T47D (cell line): ENCODE data around the gene RIF1.

ENCODE experiments used
- DNase-seq, 2 experiments: peaks; one replicate each; pipeline versions ENCODE4 v3.0.0 to v3.0.0-alpha.2; 2011 to 2012; ENCODE audit warnings: low read depth in 1 of 2, low spot score in 1 of 2
- JUND ChIP-seq: IDR thresholded peaks from 2 replicates; pipeline ENCODE4 v1.6.1; 2012; ENCODE audit warnings: low read depth
- in situ Hi-C: cut with HindIII; loops from 2 replicates; pipeline ENCODE4 v1.10.0; 2016; ENCODE audit warnings: low sequenced_read_pairs, low pct_unique_long_range_greater_than_20kb

RIF1 gene

DNA sequence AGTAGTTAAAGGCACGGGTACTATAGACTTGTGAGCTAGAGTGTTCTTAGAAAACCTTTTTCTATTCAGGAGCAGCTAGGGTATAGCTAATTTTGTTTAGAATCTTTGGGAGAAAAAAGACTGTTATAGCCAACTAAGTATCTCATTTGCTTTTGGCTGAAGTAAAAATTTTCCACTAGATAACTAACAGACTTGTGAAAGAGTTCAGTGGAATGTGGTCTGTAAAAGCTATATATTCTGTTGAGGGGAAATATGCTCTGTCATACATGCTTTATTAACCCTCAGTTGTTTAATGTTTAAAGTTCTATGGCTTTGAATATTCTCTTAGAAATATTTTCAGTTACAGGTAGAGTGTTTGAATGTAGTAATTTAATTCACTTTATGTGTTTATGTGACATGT lies 49.7 kb downstream of the RIF1 start:
- no peak for TF ChIP-seq JUND
- no peak for DNase-seq
- in situ Hi-C loops: no loop called here

- TF ChIP-seq JUND: no peak
- no peak for DNase-seq
- in situ Hi-C loops: no loop called here
These were observed 56.1 kb downstream of the RIF1 start for GRCh38 chr2:151465771-151466170.

DNA sequence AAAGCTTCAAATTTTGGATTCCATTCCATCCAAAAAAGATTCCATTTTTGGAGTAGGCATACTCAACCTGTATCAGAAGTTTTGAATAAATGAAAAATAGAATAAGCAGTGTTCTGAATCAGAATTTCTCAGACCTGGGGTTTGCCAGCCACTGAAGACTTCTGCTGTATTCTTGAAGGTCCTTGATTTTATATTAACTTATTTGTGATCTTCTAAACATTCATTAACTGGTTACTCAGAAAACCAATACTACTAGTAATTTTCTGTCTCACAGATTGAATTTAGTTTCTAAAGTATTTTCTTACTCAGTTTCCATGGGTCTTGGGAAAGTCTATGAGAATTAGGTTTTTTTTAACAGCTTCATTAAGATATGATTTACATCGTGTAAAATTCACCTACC lies 60.9 kb downstream of the RIF1 start:
- DNase-seq: no peak
- in situ Hi-C loops: no loop called here
- no peak for TF ChIP-seq JUND

GRCh38 chr2:151472966-151473365 lies 63.3 kb downstream of the RIF1 start:
- DNase-seq: no peak
- in situ Hi-C loops: no loop called here
- TF ChIP-seq JUND: no peak

- TF ChIP-seq JUND: no peak
- in situ Hi-C loops: no loop called here
- DNase-seq: no peak
These were observed 65.4 kb downstream of the RIF1 start for GRCh38 chr2:151475071-151475470.

GRCh38 chr2:151476287-151476686 lies 66.6 kb downstream of the RIF1 start:
- DNase-seq: no peak
- TF ChIP-seq JUND: no peak
- in situ Hi-C loops: no loop called here

- no peak for TF ChIP-seq JUND
- DNase-seq: no peak
- in situ Hi-C loops: no loop called here
These were observed 68.3 kb downstream of the RIF1 start for GRCh38 chr2:151478011-151478410.

DNA sequence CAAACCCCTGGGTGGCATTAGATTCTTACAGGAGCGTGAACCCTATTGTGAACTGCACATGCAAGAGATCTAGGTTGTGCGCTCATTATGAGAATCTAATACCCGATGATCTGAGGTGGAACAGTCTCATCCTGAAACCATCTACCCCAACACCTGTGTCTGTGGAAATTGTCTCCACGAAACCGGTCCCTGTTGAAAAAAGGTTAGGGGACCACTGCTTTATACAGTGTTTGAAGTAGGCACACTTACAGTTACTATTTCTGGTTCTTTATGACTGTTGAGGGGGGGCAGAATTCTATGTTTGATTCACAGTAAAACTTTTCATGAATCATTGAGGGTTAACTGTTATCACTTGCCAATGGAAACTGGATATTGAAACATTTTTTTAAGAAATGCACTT lies 72.0 kb downstream of the RIF1 start:
- in situ Hi-C loops: no loop called here
- DNase-seq: no peak

DNA sequence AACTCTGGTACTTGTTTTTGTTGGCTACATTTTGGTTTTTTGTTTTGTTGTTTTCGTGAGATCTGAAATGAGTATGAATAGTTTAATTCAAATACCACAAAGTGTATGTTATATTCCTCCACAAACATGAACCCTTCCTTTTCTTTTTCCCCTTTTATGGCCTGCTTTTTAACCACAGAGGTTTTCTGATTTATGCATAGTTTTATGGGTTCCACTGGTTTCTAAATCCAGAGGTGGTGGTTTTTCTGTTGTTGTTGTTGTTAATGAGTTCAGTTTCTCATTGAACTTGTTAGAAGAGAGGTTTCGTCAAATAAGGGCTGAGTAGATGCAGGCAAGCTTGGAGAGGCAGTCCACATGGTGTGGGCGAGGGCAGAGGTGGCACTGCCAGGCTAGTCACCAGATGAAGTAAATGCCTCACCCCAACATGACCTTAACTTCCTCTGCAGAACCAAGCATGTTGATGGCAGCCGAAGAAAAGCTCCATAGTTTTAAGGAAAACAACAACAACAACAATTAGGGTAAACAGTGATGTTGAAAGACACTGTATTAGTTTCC lies 72.5 kb downstream of the RIF1 start:
- no peak for DNase-seq
- no peak for TF ChIP-seq JUND
- in situ Hi-C loops: no loop called here

More for the DNA sequence above, 72.0 kb downstream of the RIF1 start:
- no peak for TF ChIP-seq JUND

DNA sequence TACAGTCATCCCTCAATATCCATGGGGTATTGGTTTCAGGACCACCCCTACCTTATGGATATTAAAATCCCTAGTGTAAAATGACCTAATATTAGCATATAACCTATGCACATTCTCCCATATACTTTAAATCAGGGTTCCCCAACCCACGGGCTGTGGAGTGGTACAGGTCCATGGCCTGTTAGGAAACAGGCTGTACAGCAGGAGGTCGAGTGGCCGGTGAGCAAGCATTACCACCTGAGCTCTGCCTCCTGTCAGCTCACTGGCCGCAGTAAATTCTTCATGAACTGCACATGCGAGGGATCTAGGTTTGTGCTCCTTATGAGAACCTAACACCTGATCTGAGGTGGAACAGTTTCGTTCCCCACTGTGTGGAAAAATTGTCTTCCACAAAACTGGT lies 73.8 kb downstream of the RIF1 start:
- DNase-seq: no peak
- no peak for TF ChIP-seq JUND
- in situ Hi-C loops: no loop called here

DNA sequence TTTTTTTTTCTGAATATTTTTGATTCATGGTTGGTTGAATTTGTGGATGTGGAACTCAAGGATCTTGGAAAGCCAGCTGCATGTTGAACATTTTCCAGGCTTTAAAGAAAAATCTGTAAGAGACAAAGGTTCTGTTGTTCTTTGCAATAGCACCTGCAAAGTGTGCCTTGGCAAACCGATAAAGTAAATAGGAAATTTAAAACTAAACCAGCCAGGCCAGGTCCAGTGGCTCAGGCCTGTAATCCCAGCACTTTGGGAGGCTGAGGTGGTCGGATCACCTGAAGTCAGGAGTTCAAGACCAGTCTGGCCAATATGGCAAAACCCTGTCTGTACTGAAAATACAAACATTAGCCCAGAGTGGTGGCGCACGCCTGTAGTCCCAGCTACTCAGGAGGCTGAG lies 74.4 kb downstream of the RIF1 start:
- no peak for DNase-seq
- no peak for TF ChIP-seq JUND
- in situ Hi-C loops: no loop called here

GRCh38 chr2:151486053-151486452 lies 76.4 kb downstream of the RIF1 start:
- in situ Hi-C loops: no loop called here
- TF ChIP-seq JUND: no peak
- no peak for DNase-seq

GRCh38 chr2:151490276-151490675 lies 80.6 kb downstream of the RIF1 start:
- DNase-seq: no peak
- no peak for TF ChIP-seq JUND
- in situ Hi-C loops: no loop called here

DNA sequence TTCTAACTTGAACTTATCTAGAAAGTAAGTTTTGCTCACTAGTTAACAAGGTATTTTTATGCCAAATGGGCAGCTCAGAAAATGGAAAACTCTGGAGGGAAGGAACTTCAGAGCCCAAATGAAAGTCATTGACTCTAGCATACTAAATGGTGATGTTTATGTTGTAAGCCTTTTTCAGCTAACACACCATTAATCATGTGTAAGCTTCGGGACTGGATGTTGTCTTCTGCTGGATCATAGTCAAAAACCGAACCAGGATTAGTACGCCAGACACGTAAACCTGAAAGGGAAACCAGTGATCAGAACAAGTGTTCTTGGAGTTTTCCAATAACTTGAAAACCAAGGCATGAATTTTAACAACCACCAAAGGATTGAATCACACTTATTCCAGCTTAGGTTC lies 81.8 kb downstream of the RIF1 start:
- no peak for TF ChIP-seq JUND
- in situ Hi-C loops: no loop called here
- DNase-seq: no peak

GRCh38 chr2:151498178-151498577 lies 88.5 kb downstream of the RIF1 start:
- in situ Hi-C loops: no loop called here
- DNase-seq: no peak
- TF ChIP-seq JUND: no peak
